Measurements from ENCODE around the gene MEX3A. TPM values are rescaled to one million over a fixed set of nuclear protein-coding genes. Genes with fewer than 3 reads are reported as not detected.

MEX3A gene
- 1.2 to 2.4 TPM (median 1.6 TPM) in 5 replicates for total RNA-seq (2022; extraction: Qiagen RNA extraction)

GRCh38 chr1:156082309-156083091 lies at the start of gene MEX3A:
MEX3A (minus strand) TSS chr1:156082465; CDS start chr1:156081998, 467 bp downstream.

GRCh38 chr1:156114101-156114918 lies 32.0 kb upstream of the MEX3A start, which contains the start of gene LMNA:
LMNA (plus strand) TSS chr1:156114711; CDS start chr1:156114919, 208 bp downstream.

GRCh38 chr1:156060937-156061636 lies 21.2 kb downstream of the MEX3A start, which contains the start of gene RAB25:
RAB25 (plus strand) TSS chr1:156061160; CDS start chr1:156061401, 241 bp downstream.

GRCh38 chr1:156054500-156055280 lies 27.6 kb downstream of the MEX3A start, which contains the start of gene LAMTOR2:
LAMTOR2 (plus strand) TSS chr1:156054782; CDS start chr1:156054890, 108 bp downstream.

DNA sequence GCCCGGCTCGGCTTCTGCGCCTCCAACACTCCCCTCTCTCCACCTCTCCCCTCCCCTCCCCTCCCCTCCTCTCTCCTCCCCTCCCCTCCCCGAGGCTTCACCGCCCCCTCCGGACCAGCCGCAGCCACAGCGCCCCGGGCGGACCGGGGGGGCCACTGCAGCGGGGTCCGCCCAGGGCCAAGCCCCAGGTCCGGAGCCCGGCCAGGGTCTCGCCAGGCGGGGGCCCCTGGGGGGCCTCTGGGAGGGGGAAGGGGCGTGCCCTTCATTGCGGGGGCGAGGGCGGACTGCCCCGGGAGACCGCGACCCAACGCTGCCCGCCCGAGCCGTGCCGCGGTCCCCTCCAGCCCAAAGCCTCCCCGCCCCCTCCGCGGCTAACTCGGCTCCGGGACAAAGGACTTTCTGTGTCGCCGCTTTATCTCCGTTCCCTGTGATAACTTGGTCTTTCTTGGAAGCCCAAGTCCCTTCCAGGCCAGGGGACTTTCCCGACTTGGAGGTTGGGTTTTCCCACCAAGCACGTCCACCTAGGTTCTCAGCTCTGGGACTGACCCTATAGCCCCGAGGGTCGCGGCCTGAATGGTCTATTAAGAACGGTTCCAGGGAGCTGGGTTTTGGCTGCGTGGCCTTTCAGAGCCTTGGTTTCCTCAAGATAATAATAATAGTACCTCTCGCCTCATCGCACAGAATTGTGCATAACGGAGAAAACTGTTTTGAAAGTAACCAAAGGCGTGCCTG lies 28.3 kb downstream of the MEX3A start, which contains the start of gene UBQLN4:
TSS of gene UBQLN4 (minus strand) at position 31 of the 732 bp plus-strand sequence. CDS start 97 bp downstream, outside the sequence.

Other genes with a start within 250 kb of the MEX3A start
- 12.2 to 14.0 TPM (median 13.5 TPM) in 5 replicates for gene GON4L, start 225.3 kb downstream of the MEX3A start, total RNA-seq (2022; extraction: Qiagen RNA extraction)
- 0.94 to 1.5 TPM (median 1.2 TPM) in 5 replicates for gene SYT11, start 222.9 kb downstream of the MEX3A start, total RNA-seq (2022; extraction: Qiagen RNA extraction)
- 19.9 to 23.6 TPM (median 20.5 TPM) in 5 replicates for gene RIT1, start 171.1 kb downstream of the MEX3A start, total RNA-seq (2022; extraction: Qiagen RNA extraction)
- gene KHDC4, start 148.1 kb downstream of the MEX3A start, total RNA-seq (2022; extraction: Qiagen RNA extraction): 15.7 to 25.6 TPM (median 24.0 TPM) in 5 replicates
- not detected in 5 replicates for gene RXFP4, start 140.8 kb downstream of the MEX3A start, total RNA-seq (2022; extraction: Qiagen RNA extraction)
- gene ARHGEF2, start 103.9 kb downstream of the MEX3A start, total RNA-seq (2022; extraction: Qiagen RNA extraction): 33.4 to 39.1 TPM (median 36.2 TPM) in 5 replicates
- gene SSR2, start 61.5 kb downstream of the MEX3A start, total RNA-seq (2022; extraction: Qiagen RNA extraction): 250 to 268 TPM (median 263 TPM) in 5 replicates
- 32.9 to 41.6 TPM (median 39.7 TPM) in 5 replicates for gene UBQLN4, start 28.7 kb downstream of the MEX3A start, total RNA-seq (2022; extraction: Qiagen RNA extraction)
- gene LAMTOR2, start 27.7 kb downstream of the MEX3A start, total RNA-seq (2022; extraction: Qiagen RNA extraction): 152 to 169 TPM (median 157 TPM) in 5 replicates
- 0.29 TPM in 1 of 5 replicates, not detected in the others for gene RAB25, start 21.3 kb downstream of the MEX3A start, total RNA-seq (2022; extraction: Qiagen RNA extraction)
- gene LMNA, start 32.2 kb upstream of the MEX3A start, total RNA-seq (2022; extraction: Qiagen RNA extraction): 612 to 781 TPM (median 765 TPM) in 5 replicates
- 0.33 to 0.43 TPM (median 0.38 TPM) in 5 replicates for gene SEMA4A, start 71.1 kb upstream of the MEX3A start, total RNA-seq (2022; extraction: Qiagen RNA extraction)
- 26.2 to 30.0 TPM (median 26.7 TPM) in 5 replicates for gene SLC25A44, start 111.6 kb upstream of the MEX3A start, total RNA-seq (2022; extraction: Qiagen RNA extraction)
- gene PMF1, start 130.5 kb upstream of the MEX3A start, total RNA-seq (2022; extraction: Qiagen RNA extraction): 57.1 to 65.8 TPM (median 61.8 TPM) in 5 replicates
- 0.21 to 0.33 TPM (median 0.25 TPM) in 3 of 5 replicates, not detected in the others for gene BGLAP, start 159.7 kb upstream of the MEX3A start, total RNA-seq (2022; extraction: Qiagen RNA extraction)
- 3.3 to 5.1 TPM (median 4.0 TPM) in 5 replicates for gene PAQR6, start 165.6 kb upstream of the MEX3A start, total RNA-seq (2022; extraction: Qiagen RNA extraction)
- 36.8 to 46.7 TPM (median 46.0 TPM) in 5 replicates for gene SMG5, start 200.4 kb upstream of the MEX3A start, total RNA-seq (2022; extraction: Qiagen RNA extraction)
- gene TMEM79, start 201.9 kb upstream of the MEX3A start, total RNA-seq (2022; extraction: Qiagen RNA extraction): 5.9 to 8.2 TPM (median 7.5 TPM) in 5 replicates
- gene GLMP, start 213.2 kb upstream of the MEX3A start, total RNA-seq (2022; extraction: Qiagen RNA extraction): 35.4 to 49.9 TPM (median 47.7 TPM) in 5 replicates
- gene VHLL, start 216.8 kb upstream of the MEX3A start, total RNA-seq (2022; extraction: Qiagen RNA extraction): not detected in 5 replicates